T-helper 22 cell (primary cell): ENCODE data around the gene SMIM44.

Source experiments
- DNase-seq: peaks from one replicate; pipeline ENCODE4 v3.0.0-alpha.2; 2020; ENCODE audit warnings: low read depth

The SMIM44 gene

GRCh38 chr19:3434630-3435553 lies 48.3 kb downstream of the SMIM44 start:
- DNase-seq: peak; percentile 85

- DNase-seq: no peak
These were observed 49.3 kb downstream of the SMIM44 start for GRCh38 chr19:3433805-3434540.

- no peak for DNase-seq
These were observed 49.9 kb downstream of the SMIM44 start for GRCh38 chr19:3433313-3433712.
